Measurements from ENCODE around the gene RAI1.
A peak's percentile ranks its signal among the peaks of the same experiment; 100 is the strongest.

RAI1 gene

DNA sequence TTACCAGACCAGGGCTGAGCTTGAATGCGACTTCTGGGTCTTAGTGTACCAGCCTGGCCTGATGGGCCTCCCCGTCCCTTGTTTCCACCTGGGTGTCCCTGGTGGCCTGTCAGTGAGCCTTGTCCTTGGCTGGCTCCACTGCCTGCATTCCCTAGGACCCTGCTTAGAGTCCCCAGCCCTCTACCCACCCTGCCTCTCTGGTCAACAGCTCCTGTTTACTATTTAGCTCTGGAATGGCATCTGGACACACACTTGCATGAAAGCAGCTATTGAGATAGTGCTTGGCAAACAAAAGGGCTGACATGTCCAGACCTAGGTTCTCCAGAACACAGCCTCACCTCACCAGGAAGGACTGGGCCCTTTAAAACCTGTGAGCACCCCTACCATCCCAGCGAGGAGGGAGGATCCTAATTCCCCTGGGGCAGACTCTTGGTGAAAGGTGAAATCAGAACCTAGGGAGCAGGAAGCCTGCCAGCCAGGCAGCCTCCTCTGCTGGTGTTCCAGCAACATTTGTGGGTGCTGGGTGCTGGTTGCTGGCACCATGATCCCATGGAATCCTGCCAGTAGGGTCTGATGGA lies 38.8 kb downstream of the RAI1 start:
- DNase-seq (ENCODE audit: low spot score), result no peak

DNA sequence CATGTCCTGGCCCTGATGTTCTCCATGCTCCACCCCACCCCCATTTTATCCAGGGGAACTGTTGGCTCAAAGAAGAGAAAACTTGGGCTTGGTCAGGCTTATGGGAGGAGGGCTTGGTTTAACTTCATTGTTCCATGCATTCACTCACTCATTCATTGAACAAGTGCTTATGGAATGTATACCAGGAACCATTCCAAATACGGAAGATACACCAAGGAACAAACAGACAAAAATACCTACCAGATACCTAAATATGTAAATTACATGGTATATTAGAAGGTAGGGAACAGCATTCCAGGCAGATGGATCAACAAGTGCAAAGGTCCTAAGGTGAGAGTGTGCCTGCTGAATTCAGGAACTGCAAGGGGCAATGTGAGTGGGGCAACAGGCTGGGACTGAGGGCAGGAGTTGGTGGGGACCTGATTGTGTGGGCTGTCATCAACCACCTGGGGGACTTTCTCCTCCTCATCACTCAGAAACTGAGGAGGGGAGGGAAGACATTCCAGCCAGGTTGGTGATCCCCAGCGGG lies 39.9 kb downstream of the RAI1 start:
- DNase-seq (ENCODE audit: low spot score), result no peak

DNA sequence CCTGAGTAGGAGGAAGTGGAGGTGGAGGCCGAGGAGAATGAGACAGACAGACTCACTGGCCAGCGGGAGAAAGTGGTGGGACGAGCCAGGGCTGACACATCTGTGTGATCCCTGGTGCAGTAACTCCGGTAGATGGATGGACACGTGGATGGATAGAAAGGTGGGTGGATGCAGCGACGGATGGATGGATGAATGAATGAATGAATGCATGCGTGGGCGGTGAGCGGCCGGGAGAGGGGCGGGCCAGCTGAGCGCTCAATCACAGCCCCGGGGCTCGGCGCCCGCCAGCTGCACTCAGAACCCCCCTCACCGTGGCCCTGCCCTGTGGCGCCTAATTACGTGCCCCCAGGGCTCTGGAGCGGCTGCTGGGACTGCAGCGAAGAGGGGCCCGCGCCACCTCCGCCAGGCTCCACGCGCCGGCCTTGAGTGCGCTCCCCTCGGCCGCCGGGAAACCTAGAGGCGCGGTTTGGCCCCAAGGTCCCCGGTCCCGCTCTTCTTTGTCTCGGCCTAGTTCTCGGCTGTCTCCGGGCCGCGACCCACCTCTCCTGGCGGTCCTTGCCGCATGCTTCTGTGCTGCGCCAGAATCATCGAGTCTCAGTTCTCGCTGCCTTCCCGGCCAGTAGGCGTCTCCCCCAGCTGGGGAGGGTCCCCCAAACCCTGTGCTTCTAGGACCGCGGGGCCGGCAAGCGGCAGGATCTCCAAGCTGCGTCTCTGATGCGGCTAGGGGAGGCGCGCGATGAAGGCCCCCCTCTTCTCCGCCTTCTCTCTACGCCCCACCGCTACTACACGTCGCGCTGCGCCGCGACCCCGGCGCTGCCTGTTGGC lies 41.0 kb downstream of the RAI1 start:
- DNase-seq (ENCODE audit: low spot score), result no peak

DNA sequence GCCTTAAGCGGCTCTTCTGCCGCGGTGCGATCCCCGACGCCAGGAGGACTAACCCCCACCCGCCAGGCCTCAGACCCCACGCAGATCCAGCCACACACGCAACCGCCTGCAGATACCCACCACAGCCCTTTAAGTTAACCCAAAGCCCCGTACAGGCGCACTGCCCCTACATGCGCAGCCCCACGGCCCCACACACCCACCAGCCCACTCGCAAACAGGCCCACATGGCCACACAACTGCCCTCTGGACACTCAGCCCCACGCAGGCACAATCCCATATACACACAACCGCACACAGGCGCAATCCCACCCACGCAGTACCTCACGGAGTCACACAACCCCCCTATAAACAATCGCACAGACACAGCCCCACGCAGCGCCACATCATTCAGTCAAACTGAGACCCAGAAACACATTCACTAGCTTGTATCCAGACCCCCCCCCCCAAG lies 41.7 kb downstream of the RAI1 start:
- no peak for DNase-seq (ENCODE audit: low spot score)

DNA sequence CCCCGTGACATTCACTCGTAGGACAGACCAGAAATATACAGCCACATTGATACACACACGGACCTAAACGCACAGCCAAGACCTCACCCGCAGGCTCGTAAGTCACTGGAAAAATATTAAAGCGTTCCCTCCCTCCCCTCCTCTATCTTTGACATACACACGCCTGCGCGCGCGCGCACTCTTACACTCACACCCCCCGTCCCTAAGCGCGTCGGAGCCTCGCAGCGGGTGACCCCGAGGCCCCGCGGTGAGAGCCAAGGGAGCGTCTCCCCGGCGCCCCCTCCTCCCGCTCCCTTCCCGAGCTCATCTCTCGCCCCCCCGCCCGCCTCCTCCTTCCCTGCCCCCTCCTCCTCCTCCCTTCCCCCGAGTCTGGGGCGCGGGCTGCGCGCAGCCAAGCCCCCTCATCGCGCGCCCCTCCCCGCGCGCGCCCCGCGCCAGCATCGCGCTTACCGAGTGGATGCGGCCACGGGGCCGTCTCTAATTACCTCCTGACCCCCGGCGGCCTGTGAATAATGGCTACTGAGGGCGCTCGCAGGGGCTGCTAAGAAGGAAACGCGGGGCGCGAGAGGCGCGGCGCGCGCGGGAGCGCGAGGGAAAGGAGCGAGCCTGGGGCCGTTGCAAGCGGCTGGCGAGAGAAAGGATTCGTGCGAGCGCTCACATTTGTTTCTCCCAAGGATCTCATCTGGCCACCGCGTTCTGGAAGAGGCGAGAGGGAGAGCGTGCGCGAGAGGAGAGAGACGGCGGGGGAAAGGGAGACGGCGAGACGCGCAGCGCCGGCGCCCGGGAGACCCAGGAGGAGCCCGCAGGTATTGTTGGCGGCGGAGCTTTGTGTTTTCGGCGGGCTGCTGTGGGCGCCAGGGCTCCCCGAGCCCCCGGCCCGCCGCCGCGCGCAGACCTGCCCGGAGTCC lies 42.4 kb downstream of the RAI1 start:
- no peak for DNase-seq (ENCODE audit: low spot score)

DNA sequence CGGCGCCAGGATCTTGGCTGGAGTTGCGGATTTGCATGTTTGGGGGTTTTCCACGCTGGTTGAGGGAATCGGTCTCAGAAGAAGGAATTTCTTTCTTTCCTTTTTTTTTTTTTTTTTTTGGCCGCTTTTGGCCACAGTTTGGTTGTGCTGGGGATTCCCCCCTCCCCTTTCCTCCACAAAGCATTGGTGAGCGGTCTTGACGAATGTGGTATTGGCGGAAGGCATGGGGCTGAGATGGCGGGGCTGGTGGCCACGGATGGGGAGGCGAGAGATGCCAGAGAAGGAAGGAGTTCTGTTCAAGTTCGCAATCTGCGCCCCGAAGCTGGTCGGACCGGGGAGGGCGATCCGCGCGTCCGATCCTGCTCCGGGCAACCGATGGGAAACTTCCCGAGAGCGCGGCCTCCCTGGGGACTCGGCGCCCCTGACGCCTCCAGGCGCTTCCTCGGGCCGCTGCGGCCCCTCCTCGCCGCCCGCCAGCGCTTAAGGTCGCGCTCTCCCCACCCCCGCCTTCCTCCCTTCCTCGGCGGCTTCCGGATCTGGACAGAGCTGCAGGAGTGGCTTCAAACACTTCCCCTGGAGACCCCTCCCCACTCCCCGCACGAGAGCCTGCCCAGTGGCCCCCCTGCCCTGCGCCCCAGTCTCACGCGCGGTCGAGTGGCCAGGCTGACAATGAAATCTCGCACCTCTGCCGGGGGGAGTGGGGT lies 43.2 kb downstream of the RAI1 start:
- peak; percentile 70 for DNase-seq (ENCODE audit: low spot score)

DNA sequence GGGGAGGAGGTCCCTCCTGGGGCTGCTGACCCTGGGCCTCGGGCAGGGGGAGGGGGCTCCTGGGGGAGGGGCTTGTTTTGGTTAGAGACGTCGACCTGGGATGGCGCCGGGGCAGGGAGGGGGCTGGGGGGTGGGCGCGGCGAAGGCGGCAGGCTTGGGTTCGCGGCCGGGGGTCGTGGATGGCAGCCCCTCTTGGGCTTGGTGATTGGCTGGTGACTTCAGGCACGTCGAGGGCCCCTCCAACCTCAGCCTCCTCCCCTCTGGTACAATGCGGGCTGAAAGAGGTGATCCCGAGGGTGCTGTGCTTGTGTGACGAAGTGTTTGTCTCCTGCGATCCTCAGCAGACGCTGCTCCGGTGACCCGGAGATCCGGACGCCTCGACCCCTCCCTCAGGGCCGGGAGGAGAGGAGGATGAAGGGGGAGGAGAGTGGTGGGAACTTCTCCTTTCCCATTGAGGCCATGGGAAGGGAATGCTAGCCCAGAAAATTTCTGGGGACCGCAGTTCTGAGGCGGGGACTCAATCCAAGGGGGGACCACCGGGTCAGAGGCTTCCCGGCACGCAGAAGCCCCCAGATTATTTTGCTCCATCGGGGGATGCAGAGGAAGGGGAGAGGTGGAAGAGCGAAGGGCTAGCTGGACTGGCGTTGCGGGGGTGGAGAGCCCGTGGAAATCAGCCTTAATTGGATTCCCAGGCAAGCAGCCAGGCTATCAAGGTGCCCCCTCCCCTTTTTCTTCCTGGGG lies 43.9 kb downstream of the RAI1 start:
- DNase-seq (ENCODE audit: low spot score), result peak; percentile 65

DNA sequence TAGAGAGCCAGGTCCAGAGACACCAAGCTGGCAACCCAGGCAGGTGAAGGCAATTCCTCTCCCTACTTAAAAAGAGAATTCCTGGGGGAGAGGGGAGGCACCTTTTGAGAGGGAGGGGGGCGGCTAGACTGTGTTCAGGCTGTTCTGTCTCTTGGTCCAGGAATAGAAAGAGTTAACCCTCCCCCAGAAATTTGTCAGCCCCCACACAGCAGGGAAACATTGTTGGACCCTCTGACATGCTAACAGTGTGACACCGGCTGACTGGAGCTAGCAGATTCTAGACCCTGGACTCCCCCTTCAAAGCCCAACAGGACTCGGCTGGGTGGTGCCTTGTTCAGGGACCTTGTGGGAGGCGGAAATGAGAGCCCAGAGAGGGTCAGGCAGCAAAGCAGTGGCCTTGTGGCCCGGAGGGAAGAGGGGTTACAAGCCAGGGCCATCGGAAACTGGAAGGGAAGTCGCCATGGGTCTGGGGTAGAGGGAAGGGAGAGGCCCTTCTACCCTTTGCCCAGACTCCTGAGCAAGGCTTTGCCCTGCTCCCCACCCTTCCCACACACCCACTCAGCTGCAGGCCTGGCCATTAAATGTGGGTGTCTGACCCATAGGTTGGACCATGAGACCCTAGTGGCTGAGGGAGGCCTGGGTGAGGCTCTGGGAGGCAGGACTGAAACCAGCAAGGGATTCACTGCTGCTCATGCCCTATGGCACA lies 44.6 kb downstream of the RAI1 start:
- no peak for DNase-seq (ENCODE audit: low spot score)

DNA sequence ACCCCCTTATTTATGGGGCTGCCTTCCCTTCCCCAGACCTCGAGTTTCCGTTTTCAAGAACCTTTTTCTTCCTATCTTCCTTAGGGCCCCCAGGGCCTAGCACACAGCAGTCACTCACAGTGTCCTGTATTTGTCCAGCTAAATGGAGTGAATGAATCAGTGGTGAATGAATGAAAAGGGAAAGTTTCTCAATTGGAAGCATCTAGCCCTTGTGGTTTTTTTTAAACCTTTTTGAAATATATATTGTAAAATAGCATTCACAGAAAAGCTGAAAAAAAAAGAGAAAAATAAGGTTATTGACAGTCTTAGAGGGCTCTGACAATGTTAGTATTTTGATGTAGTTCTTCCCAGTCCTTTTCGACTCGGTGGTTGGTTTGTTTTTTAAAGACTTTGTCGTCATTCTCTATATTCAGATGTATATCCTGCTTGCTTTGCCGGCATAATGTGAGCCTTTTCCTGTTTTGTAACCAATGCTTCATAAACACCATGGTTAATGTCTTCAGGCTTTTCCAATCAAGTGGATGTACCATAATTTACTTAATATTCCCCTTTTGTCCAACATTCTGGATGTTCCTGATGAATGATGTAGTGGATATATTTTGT lies 45.3 kb downstream of the RAI1 start:
- DNase-seq (ENCODE audit: low spot score), result no peak

DNA sequence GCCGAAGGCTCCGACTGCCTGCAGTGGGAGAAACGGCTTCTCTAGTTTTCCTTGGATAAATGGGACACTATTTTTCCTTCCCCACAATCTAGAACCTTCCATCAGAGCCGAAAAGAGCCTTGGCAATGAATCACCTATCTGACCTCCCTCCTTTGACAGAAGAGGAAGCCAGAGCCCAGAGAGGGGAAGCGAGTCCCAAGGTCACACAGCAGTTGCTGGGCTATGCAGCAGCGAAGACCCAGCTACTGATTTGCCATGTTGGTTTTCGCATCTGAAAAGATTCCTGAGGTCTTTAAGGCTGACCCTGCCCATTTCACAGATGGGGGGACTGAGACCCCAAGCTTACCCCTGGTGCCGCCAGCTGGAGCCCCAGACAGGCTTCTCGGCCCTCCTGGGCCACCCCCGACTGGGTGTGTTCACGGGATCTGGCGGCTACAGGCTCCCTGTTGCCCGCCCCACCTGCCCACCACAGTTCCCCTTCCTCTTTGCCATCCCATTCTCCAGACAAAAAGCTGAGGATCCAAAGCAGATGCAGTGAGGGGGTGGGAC lies 45.9 kb downstream of the RAI1 start:
- no peak for DNase-seq (ENCODE audit: low spot score)

DNA sequence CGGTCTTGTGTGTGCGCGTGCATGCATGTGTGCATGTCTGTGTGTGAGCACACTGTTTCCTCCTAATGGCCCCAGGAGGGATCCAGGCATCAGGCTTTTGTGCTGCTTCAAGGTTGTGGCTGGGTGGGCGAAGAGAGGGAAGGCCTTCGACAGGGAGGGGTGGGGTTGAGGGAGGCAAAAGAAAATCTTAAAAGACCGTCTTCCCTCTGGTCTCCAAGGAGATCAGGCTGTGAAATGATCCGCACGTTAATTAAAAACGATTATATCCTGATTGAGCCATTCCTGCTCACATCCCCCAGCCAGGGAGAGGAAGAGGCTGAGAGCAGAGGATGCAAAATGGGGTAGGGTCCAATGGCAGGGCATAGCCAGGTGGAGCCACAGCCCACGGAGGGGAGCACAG lies 46.9 kb downstream of the RAI1 start:
- DNase-seq (ENCODE audit: low spot score), result no peak

DNA sequence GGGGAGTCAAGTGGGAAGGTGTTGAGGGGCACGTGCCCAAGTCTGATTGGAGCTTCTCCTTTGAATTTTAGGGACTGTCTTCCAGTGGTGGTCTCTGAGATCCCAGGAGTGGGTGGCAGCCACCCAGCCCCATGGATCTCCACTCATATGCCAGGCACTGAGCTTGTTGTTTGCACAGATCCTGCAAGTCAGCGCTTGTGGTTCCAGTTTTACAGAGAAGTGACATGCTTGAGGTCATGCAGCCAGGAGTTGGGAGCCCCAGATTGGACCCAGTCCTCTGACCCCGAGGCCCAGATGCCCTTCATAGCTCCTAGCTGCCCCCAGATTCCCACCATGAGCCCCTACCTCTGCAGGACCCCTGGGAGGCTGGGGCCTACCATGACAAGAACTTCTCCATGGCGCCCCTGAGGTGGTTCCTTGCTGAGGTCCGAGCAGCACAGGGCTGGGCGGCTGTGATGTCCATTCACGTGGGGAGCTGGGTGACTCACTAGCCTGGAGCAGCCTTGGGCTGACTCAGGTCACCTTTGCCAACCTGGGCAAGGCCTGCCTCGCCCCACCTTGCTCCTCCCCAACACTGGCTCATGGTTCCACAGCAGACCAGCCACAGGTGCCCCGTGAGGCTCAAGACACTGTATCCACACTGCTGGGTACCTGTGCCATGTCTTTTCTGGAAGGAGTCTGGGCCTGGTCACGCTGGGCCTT lies 47.4 kb downstream of the RAI1 start:
- no peak for DNase-seq (ENCODE audit: low spot score)

DNA sequence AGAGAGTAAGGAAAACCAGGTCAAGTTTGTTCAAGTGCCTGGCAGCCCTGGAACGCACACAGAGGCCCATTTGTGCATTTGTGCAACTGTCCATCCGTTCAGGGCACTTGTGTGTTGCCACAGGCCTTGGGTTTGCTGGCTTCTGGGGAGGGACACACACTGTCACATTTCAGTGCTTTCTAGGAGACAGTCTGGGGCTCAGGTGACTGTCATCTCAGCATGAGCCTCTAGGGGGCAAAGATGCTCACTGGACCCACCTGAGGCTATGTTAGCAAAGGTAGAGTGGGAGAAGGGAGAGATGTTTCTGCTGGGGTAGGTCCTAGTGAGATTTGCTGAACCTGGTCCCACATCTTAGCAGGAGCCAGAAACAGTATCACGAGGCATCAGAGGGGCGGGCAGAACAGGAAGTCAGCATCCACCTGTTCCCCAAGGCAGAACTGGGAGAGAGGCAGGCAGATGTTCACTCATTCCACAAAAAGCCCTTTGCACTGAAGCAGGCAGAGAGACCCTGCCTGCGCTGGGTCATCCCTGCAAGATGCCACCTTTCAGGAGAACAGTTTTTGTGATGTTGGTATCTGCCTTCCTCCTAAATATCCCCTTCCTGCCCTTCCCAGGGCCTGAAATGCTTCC lies 48.5 kb downstream of the RAI1 start:
- no peak for DNase-seq (ENCODE audit: low spot score)

DNA sequence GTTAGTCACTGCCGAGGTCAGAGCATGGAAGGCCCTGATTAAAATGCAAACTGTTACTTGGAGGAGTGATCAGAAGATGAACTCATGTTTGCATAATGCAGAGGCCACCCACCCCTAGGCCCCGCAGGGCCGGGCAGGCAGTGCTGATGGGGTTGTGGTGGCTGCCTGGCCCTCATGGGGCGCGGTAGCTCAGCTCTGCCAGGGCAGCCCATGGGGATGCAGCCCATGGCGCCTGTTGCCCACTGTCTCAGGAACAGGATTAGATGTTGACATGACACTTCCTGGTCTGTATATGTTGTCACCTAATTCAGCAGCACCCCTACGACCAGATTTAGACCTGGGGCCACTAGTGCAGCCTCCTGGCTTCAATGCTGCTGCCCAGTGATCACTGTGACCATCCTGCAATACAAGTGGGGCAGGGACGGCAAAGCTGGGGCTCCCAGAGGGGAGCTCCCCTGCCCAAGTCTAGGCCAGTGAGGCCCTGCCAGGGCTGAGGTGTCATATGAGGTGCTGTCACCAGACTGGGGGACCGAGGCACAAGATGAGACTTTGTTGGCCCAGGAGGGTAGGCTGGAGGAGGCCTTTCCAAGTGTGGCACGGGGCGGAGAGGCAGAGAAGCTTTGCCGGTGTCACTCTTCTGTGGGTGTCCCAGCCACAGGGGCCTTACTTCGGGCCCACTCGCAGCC lies 49.1 kb downstream of the RAI1 start:
- no peak for DNase-seq (ENCODE audit: low spot score)

DNA sequence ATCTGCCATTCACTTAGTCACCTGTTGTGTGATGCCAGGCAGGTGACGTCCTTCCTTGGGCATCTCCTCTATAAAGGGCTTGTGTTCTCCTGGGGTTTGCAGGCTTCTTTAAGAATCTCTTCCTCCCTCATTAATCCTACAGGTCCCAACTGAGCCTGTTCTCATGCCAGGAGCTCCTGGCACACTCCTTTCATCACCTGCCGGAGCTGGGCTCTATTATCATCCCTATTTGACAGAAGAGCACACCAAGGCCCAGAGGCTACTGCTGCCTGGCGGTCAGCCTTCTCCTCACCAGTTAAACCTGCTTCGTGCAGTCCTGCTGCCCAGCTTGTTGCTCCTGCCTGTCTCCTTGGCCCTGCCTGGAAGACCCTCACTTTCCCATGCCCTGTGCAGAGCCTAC lies 51.2 kb downstream of the RAI1 start:
- no peak for DNase-seq (ENCODE audit: low spot score)

DNA sequence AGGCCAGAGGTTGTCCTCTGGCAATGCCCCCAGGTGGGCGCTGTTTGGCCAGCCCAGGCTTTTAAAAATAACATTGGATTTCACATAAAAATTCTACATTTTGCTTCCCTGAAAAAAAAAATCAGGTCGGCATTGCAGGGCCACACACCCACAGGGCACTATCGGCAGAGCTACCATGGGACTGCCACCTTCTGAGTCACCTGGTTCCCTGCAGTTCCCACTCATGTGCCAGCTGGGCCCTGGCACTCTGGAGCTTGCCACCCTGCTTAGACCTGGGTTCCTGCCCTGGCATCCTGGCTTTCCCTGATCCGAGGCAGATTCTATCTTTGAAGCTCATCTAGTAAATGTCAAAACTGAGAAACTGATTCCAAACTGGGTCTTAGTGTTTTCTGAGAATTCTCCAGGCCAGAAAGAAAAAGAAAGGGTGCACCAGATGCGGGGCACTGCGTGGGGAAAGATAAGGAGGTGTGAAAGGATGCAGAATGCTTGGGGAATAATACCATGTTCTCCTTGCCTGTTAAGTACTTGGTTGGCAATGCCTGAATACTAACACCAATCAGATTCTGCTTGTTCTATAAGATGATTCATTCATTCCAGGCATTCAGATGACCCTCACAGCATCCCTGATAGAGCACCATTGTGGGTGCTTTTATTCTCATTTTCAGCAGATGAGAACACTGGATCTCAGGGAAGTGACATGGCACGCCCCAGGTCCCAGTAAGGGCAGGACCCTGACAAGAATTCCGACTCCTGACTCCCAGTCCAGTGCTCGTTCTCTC lies 51.8 kb downstream of the RAI1 start:
- no peak for DNase-seq (ENCODE audit: low spot score)
